Caco-2 (cell line): ENCODE measurements around the gene HEY2. TPM values are rescaled to one million over a fixed set of nuclear protein-coding genes. Genes with fewer than 3 reads are reported as not detected.

Experiments
- BruUV-seq: library from RNA; stranded (reverse); fragments of 400-500 nt; replicated peaks from 2 replicates; lab custom pipeline; 2021; lab: Mats Ljungman, UMichigan
- CTCF ChIA-PET: fragments of 300-600 bp; sonication (Branson Sonifier 250); formaldehyde crosslinking; loops from one replicate; lab custom pipeline; 2022; ENCODE audit warnings: antibody characterized with exemption; lab: Charles Lee
- POLR2A ChIA-PET: fragments of 300-600 bp; sonication (Branson Sonifier 250); formaldehyde crosslinking; loops from one replicate; lab custom pipeline; 2022; ENCODE audit warnings: antibody characterized with exemption; lab: Charles Lee
- DNase-seq, 2 experiments: peaks; one replicate each; pipeline versions ENCODE4 v3.0.0 to v3.0.0-alpha.2; 2020 to 2022
- H3K27me3 ChIP-seq: replicated peaks from 2 replicates; pipeline ENCODE4 v1.6.0; 2011; ENCODE audit warnings: low read length; ENCODE audit not compliant: control insufficient read depth, insufficient read depth
- H3K36me3 ChIP-seq: 2 replicates; pipeline ENCODE4 v1.5.1; 2011; ENCODE audit warnings: low read length; ENCODE audit not compliant: control insufficient read depth, insufficient read depth
- H3K4me1 ChIP-seq: fragments of 250-450 bp; sonication (Bioruptor Pico); 2 replicates; pipeline ENCODE4 v1.5.1; 2020; ENCODE audit warnings: mild to moderate bottlenecking
- H3K4me3 ChIP-seq: 2 replicates; pipeline ENCODE4 v1.5.1; 2011; ENCODE audit warnings: low read depth, mild to moderate bottlenecking, control low read depth, low read length
- H3K9me3 ChIP-seq: fragments of 250-450 bp; sonication (Bioruptor Pico); 2 replicates; pipeline ENCODE4 v1.5.1; 2020; ENCODE audit warnings: mild to moderate bottlenecking, moderate library complexity
- H3K27ac Mint-ChIP-seq: one replicate; pipeline ENCODE4 v1.8.0; 2022; ENCODE audit warnings: mixed read lengths; ENCODE audit not compliant: unreplicated experiment
- H3K27me3 Mint-ChIP-seq: one replicate; pipeline ENCODE4 v1.8.0; 2022; ENCODE audit warnings: mixed read lengths; ENCODE audit not compliant: insufficient read depth, unreplicated experiment
- H3K36me3 Mint-ChIP-seq: one replicate; pipeline ENCODE4 v1.8.0; 2022; ENCODE audit warnings: mild to moderate bottlenecking, mixed read lengths; ENCODE audit not compliant: insufficient read depth, unreplicated experiment
- H3K4me1 Mint-ChIP-seq: one replicate; pipeline ENCODE4 v1.8.0; 2022; ENCODE audit warnings: low read depth, mixed read lengths; ENCODE audit not compliant: unreplicated experiment
- H3K4me3 Mint-ChIP-seq: one replicate; pipeline ENCODE4 v1.8.0; 2022; ENCODE audit warnings: mild to moderate bottlenecking, moderate library complexity, mixed read lengths; ENCODE audit not compliant: unreplicated experiment
- H3K9me3 Mint-ChIP-seq: one replicate; pipeline ENCODE4 v1.8.0; 2022; ENCODE audit warnings: mixed read lengths; ENCODE audit not compliant: unreplicated experiment
- CTCF ChIP-seq, 2 experiments: fragments of 200-600 bp in 1 of 2; IDR thresholded peaks; 1 replicate in 1 of 2; 2 replicates in 1 of 2; pipeline versions ENCODE4 v1.5.1 to v1.8.0; 2011 to 2022; ENCODE audit warnings: antibody characterized with exemption in 1 of 2, control low read depth in 1 of 2, inconsistent platforms in 1 of 2, low read depth in 1 of 2, low read length in 1 of 2, mild to moderate bottlenecking in 1 of 2, moderate library complexity in 1 of 2; ENCODE audit not compliant: insufficient read depth in 1 of 2, severe bottlenecking in 1 of 2, unreplicated experiment in 1 of 2
- intact Hi-C: fragments of 100-400 bp; cut with micrococcal nuclease; formaldehyde crosslinking; loops from one replicate; pipeline ENCODE4 v1.10.0; 2022; ENCODE audit not compliant: unreplicated experiment
- total RNA-seq: library from RNA; stranded (reverse); gene quantifications from 2 replicates; pipeline ENCODE4 v1.2.3, GENCODE V29; 2022

The HEY2 gene
- total RNA-seq, 1 experiment from 2014 or later = not detected

- POLR2A ChIA-PET = no interaction called here
- Histone ChIP-seq H3K4me3 (no peak overlapping the region), H3K9me3 (no peaks in the 10 kb centered on the region), H3K36me3 (0 out of 2 replicates have a peak, but pooled peaks cover 1% of the 10 kb centered on the region), H3K4me1 (peaks cover 42% of the 10 kb centered on the region), H3K27me3 (no peaks in the 10 kb centered on the region)
- peaks cover 21% of the 10 kb centered on the region for H3K4me1 Mint-ChIP-seq
- BruUV-seq = no TSS peak
- no peak for DNase-seq
- H3K36me3 Mint-ChIP-seq = peaks cover 2% of the 10 kb centered on the region
- no peak for TF ChIP-seq CTCF (IDR thresholded peaks at IDR 0.05; ENCODE audit: insufficient read depth in 1 of 2, low read depth in 1 of 2, low read length in 1 of 2, severe bottlenecking in 1 of 2, unreplicated experiment in 1 of 2)
- H3K9me3 Mint-ChIP-seq = no peaks in the 10 kb centered on the region
- H3K27ac Mint-ChIP-seq = no peak overlapping the region
- intact Hi-C loops = loop anchor here (5.0 kb wide), 1 partner anchor 63 kb away; no protein-coding TSS in a partner anchor
- CTCF ChIA-PET = no interaction called here
- no peak overlapping the region for H3K4me3 Mint-ChIP-seq
- H3K27me3 Mint-ChIP-seq = no peaks in the 10 kb centered on the region
Measured at GRCh38 chr6:125793863-125794262, 44.4 kb downstream of the HEY2 start.

- Histone ChIP-seq H3K4me1 (peaks cover 42% of the 10 kb centered on the region), H3K27me3 (no peaks in the 10 kb centered on the region), H3K9me3 (no peaks in the 10 kb centered on the region), H3K36me3 (0 out of 2 replicates have a peak, but pooled peaks cover 1% of the 10 kb centered on the region), H3K4me3 (no peak overlapping the region)
- H3K4me3 Mint-ChIP-seq = no peak overlapping the region
- ChIA-PET POLR2A (no interaction called here), CTCF (no interaction called here)
- no TSS peak for BruUV-seq
- peaks cover 26% of the 10 kb centered on the region for H3K4me1 Mint-ChIP-seq
- DNase-seq = no peak
- H3K36me3 Mint-ChIP-seq = peaks cover 9% of the 10 kb centered on the region
- TF ChIP-seq CTCF (IDR thresholded peaks at IDR 0.05; ENCODE audit: insufficient read depth in 1 of 2, low read depth in 1 of 2, low read length in 1 of 2, severe bottlenecking in 1 of 2, unreplicated experiment in 1 of 2) = no peak
- H3K9me3 Mint-ChIP-seq = no peaks in the 10 kb centered on the region
- H3K27me3 Mint-ChIP-seq = no peaks in the 10 kb centered on the region
- no peak overlapping the region for H3K27ac Mint-ChIP-seq
- intact Hi-C loops = loop anchor here (5.0 kb wide), 1 partner anchor 63 kb away; no protein-coding TSS in a partner anchor
Measured at GRCh38 chr6:125794342-125795137, 45.1 kb downstream of the HEY2 start.

GRCh38 chr6:125795301-125795700 lies 45.9 kb downstream of the HEY2 start:
- H3K27me3 Mint-ChIP-seq = no peaks in the 10 kb centered on the region
- no peak for TF ChIP-seq CTCF (IDR thresholded peaks at IDR 0.05; ENCODE audit: insufficient read depth in 1 of 2, low read depth in 1 of 2, low read length in 1 of 2, severe bottlenecking in 1 of 2, unreplicated experiment in 1 of 2)
- no peaks in the 10 kb centered on the region for H3K9me3 ChIP-seq
- H3K4me1 ChIP-seq = peaks cover 44% of the 10 kb centered on the region
- 0 out of 2 replicates have a peak, but pooled peaks cover 1% of the 10 kb centered on the region for H3K36me3 ChIP-seq
- H3K36me3 Mint-ChIP-seq = peaks cover 9% of the 10 kb centered on the region
- ChIA-PET POLR2A (no interaction called here), CTCF (no interaction called here)
- intact Hi-C loops = no loop called here
- peaks cover 26% of the 10 kb centered on the region for H3K4me1 Mint-ChIP-seq
- no TSS peak for BruUV-seq
- no peaks in the 10 kb centered on the region for H3K27me3 ChIP-seq
- H3K27ac Mint-ChIP-seq = no peak overlapping the region
- H3K9me3 Mint-ChIP-seq = no peaks in the 10 kb centered on the region
- DNase-seq = no peak
- H3K4me3 ChIP-seq = no peak overlapping the region
- H3K4me3 Mint-ChIP-seq = no peak overlapping the region
